ENCODE data around the gene TMPRSS11B. TPM values are rescaled to one million over a fixed set of nuclear protein-coding genes. Genes with fewer than 3 reads are reported as not detected.

Gene TMPRSS11B
- total RNA-seq, 2 donors from 2014 or later, result not detected

DNA sequence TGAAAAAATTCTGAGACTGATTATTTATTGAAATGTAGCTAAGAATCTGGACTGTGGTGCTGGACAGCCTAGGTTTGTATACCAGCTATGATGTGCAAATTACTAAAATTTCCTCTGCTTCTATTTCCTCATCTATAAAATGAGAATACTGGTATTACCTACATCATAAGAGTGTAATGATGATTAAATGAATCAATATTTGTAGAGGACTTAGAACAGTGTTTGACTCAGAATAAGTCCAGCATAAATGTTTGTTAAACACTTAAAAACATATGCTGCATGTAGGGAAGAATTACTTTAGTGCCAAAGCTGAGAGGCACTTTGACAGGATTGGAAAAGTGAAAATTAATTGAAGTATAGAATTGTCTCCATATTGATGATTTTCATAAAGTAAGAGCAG, 60.6 kb downstream of the TMPRSS11B start:
- Histone ChIP-seq H3K36me3 (no peaks in the 10 kb centered on the region), H3K27me3 (no peaks in the 10 kb centered on the region), H3K4me3 (no peak overlapping the region), H3K9ac (ENCODE audit: low read depth in 2 of 2, low read length in 2 of 2) (no peak overlapping the region), H3K27ac (no peak overlapping the region), H3K4me1 (no peaks in the 10 kb centered on the region), H3K9me3 (no peaks in the 10 kb centered on the region)
- intact Hi-C loops (cut with DNase I), result no loop called here
- no peak for DNase-seq
- TF ChIP-seq, protein P1, sequence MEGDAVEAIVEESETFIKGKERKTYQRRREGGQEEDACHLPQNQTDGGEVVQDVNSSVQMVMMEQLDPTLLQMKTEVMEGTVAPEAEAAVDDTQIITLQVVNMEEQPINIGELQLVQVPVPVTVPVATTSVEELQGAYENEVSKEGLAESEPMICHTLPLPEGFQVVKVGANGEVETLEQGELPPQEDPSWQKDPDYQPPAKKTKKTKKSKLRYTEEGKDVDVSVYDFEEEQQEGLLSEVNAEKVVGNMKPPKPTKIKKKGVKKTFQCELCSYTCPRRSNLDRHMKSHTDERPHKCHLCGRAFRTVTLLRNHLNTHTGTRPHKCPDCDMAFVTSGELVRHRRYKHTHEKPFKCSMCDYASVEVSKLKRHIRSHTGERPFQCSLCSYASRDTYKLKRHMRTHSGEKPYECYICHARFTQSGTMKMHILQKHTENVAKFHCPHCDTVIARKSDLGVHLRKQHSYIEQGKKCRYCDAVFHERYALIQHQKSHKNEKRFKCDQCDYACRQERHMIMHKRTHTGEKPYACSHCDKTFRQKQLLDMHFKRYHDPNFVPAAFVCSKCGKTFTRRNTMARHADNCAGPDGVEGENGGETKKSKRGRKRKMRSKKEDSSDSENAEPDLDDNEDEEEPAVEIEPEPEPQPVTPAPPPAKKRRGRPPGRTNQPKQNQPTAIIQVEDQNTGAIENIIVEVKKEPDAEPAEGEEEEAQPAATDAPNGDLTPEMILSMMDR (IDR thresholded peaks at IDR 0.05), result no peak

DNA sequence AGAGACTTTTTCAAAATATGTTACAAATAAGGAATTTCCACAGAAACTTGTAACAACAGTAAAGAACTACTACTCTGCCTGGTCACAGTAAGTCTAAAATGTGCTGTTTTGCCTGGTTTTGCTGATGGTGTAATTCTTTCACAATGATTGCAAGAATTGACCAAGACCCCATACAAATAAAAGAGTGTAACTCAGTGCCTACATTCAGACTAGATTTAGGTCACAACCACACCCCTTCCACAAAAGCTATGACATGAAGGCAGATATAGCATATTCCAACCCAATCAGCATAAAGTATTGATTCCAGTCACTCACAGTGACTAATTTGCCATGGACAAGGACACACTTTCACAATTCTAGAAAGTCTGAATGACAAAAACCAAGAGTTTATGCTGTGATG, 62.1 kb downstream of the TMPRSS11B start:
- DNase-seq, result no peak
- intact Hi-C loops (cut with DNase I), result no loop called here
- Histone ChIP-seq H3K27ac (no peak overlapping the region), H3K9me3 (no peaks in the 10 kb centered on the region), H3K4me3 (no peak overlapping the region), H3K4me1 (no peaks in the 10 kb centered on the region), H3K27me3 (no peaks in the 10 kb centered on the region), H3K9ac (ENCODE audit: low read depth in 2 of 2, low read length in 2 of 2) (no peak overlapping the region), H3K36me3 (no peaks in the 10 kb centered on the region)
- TF ChIP-seq, protein P1 (IDR thresholded peaks at IDR 0.05), result no peak

DNA sequence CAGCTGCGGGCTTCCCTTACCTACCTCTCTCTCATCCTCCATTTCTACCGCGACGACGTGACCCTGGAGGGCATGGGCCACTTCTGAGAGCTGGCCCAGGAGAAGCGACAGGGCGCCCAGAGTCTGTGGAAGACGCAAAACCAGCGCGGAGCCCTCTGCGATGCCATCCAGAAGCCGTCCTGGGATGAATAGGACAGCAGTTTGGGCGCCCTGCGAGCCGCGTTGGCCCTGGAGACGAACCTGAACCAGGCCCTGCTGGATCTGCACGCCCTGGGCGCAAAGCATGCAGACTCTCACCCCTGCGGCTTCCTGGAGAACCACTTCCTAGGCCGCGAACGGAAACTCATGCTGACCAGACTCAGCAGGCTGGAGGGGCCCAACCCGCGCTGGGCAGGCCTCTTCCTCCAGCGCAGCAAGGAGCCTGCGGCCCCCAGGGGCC, 63.1 kb downstream of the TMPRSS11B start:
- H3K27ac ChIP-seq, result no peak overlapping the region

DNA sequence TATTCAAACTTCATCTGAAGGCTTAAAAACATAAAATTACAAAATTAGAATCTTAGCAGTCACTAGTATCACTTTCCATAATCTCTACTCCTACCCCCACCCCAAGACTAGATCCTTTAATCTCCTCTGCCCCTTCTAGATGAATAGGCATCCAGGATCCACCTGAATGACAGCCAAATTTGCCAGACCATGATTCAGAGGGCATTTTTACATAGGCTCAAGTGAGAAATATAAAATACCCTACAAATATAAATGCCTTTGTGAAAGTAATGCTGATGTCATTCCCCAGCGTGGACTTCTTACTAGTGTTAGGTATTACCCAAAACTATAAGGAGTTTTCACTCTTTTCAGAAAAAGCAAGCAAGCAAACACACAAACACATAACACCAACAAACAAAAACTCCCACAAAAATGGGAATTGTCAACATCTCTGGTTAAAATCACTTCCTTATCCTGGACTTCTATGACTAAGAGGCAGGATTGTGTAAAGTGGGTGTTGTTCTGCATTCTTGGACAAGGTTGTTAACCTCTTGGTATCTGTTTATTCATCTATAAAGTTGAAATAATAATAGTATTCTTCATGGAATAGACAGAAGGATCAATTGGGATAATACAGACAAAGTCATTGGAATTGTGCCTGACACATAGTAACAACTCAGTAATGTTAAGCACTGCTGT, 64.5 kb downstream of the TMPRSS11B start:
- Histone ChIP-seq H3K27me3 (no peaks in the 10 kb centered on the region), H3K36me3 (no peaks in the 10 kb centered on the region), H3K9ac (ENCODE audit: low read depth in 2 of 2, low read length in 2 of 2) (no peak overlapping the region), H3K9me3 (no peaks in the 10 kb centered on the region), H3K4me3 (no peak overlapping the region), H3K4me1 (no peaks in the 10 kb centered on the region), H3K27ac (no peak overlapping the region)
- intact Hi-C loops (cut with DNase I), result no loop called here
- TF ChIP-seq, protein P1 (IDR thresholded peaks at IDR 0.05), result no peak
- no peak for DNase-seq

More for the DNA sequence above, 63.1 kb downstream of the TMPRSS11B start:
- no peaks in the 10 kb centered on the region for H3K4me1 ChIP-seq
- no peaks in the 10 kb centered on the region for H3K27me3 ChIP-seq
- intact Hi-C loops (cut with DNase I), result no loop called here
- no peak overlapping the region for H3K4me3 ChIP-seq
- H3K9me3 ChIP-seq, result no peaks in the 10 kb centered on the region
- H3K9ac ChIP-seq (ENCODE audit: low read depth in 2 of 2, low read length in 2 of 2), result no peak overlapping the region
- DNase-seq, result no peak
- TF ChIP-seq, protein P1 (IDR thresholded peaks at IDR 0.05), result no peak
- no peaks in the 10 kb centered on the region for H3K36me3 ChIP-seq

DNA sequence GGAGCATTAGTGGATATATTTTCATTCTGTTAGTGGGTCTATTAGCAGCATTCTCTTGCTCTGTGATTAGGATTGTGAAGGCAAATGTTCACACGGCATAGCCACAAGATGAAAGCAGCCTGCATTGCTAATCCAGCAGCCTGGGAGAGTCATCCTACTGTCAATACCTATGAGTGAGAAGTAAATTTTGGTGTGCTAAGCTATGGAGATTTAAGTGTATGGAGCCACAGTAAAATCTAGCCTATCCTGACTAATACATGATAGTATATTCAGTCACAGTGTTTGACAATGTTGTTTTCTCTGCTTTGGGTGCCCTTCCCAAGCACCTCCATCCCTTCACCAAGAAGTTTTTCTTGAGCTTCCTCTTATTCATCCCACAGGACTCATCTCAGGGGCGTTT, 68.6 kb downstream of the TMPRSS11B start:
- TF ChIP-seq, protein P1 (IDR thresholded peaks at IDR 0.05), result no peak
- no peaks in the 10 kb centered on the region for H3K4me1 ChIP-seq
- intact Hi-C loops (cut with DNase I), result loop anchor here (10.0 kb wide), 1 partner anchor 192 kb away; no protein-coding TSS in a partner anchor
- no peaks in the 10 kb centered on the region for H3K9me3 ChIP-seq
- no peak overlapping the region for H3K4me3 ChIP-seq
- H3K27me3 ChIP-seq, result no peaks in the 10 kb centered on the region
- H3K9ac ChIP-seq (ENCODE audit: low read depth in 2 of 2, low read length in 2 of 2), result no peak overlapping the region
- H3K36me3 ChIP-seq, result no peaks in the 10 kb centered on the region
- no peak overlapping the region for H3K27ac ChIP-seq
- no peak for DNase-seq

Other genes with a start within 250 kb of the TMPRSS11B start
- not detected for gene TMPRSS11F, start 115.8 kb downstream of the TMPRSS11B start, total RNA-seq
- gene YTHDC1, start 104.4 kb upstream of the TMPRSS11B start, total RNA-seq, result 10 to 100 TPM; 62.2 to 67.6 TPM
- gene TMPRSS11E, start 201.8 kb upstream of the TMPRSS11B start, total RNA-seq, result not detected